ENCODE results near the gene COL27A1.

The COL27A1 gene

DNA sequence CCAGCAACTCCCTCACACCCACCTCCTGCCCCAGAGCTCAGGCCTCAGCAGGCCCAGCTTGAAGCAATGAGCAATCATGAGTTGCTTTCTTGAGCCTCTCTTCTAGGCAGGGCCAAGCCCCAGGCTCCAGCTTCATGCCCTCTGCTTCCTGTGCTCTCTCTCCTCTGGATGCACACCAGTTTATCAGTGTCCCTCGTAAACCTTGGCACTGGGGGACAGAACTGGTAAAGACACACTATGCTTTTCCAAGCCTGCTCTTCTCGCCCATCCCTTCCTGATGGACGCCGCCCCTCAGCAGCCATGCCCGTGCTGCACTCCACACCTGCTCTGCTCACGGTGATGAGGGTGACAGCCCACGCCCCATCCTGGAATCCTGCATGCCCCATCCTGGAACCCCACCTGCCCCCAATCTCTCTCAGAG lies 118.1 kb downstream of the COL27A1 start:
- no peak for ATAC-seq
- TF ChIP-seq ZNF70 (CRISPR knock-in tag; IDR thresholded peaks at IDR 0.05) = no peak

DNA sequence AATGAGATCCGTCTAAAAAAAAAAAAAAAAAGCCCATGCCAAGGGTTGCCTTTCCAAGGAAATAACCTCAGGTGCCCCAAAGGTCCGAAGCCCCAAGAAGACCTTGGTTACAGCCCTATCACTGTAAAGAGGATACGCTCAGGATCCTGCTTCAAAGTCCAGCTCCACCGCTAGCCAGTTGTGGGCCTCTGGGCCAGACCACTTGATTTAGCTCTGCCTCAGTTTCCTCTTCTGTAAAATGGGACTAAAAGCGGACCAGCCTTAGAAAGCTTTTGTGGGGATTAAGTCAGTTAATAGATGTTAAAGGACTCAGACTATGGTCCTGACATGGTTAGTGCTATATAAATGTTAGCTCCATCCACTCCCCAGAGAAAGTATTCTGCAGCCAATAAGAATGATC lies 118.9 kb downstream of the COL27A1 start:
- no peak for ATAC-seq
- TF ChIP-seq, protein P1, sequence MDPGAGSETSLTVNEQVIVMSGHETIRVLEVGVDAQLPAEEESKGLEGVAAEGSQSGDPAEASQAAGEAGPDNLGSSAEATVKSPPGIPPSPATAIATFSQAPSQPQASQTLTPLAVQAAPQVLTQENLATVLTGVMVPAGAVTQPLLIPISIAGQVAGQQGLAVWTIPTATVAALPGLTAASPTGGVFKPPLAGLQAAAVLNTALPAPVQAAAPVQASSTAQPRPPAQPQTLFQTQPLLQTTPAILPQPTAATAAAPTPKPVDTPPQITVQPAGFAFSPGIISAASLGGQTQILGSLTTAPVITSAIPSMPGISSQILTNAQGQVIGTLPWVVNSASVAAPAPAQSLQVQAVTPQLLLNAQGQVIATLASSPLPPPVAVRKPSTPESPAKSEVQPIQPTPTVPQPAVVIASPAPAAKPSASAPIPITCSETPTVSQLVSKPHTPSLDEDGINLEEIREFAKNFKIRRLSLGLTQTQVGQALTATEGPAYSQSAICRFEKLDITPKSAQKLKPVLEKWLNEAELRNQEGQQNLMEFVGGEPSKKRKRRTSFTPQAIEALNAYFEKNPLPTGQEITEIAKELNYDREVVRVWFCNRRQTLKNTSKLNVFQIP (CRISPR knock-in tag; IDR thresholded peaks at IDR 0.05; ENCODE audit: borderline replicate concordance, low read depth) = no peak
- TF ChIP-seq ESRRG (CRISPR knock-in tag; IDR thresholded peaks at IDR 0.05) = no peak
- TF ChIP-seq PATZ1 (CRISPR knock-in tag; IDR thresholded peaks at IDR 0.05; ENCODE audit: borderline replicate concordance) = no peak
- no peak for TF ChIP-seq CSDC2 (CRISPR knock-in tag; IDR thresholded peaks at IDR 0.05)
- TF ChIP-seq ARNTL (CRISPR knock-in tag; IDR thresholded peaks at IDR 0.05; ENCODE audit: borderline replicate concordance, low read depth) = no peak
- TF ChIP-seq OSR1 (CRISPR knock-in tag; IDR thresholded peaks at IDR 0.05) = no peak
- TF ChIP-seq GLIS3 (CRISPR knock-in tag; IDR thresholded peaks at IDR 0.05) = no peak
- no peak for TF ChIP-seq BACH2 (CRISPR knock-in tag; IDR thresholded peaks at IDR 0.05; ENCODE audit: borderline replicate concordance)
- no peak for TF ChIP-seq TCF4 (CRISPR knock-in tag; IDR thresholded peaks at IDR 0.05; ENCODE audit: borderline replicate concordance)
- no peak for TF ChIP-seq CSRNP3 (CRISPR knock-in tag; IDR thresholded peaks at IDR 0.05)
- no peak for TF ChIP-seq ZNF70 (CRISPR knock-in tag; IDR thresholded peaks at IDR 0.05)
- no peak for TF ChIP-seq TOX (CRISPR knock-in tag; IDR thresholded peaks at IDR 0.05; ENCODE audit: borderline replicate concordance)
- TF ChIP-seq ZC3H10 (CRISPR knock-in tag; IDR thresholded peaks at IDR 0.05) = no peak
- TF ChIP-seq ZNF565 (CRISPR knock-in tag; conservative IDR thresholded peaks at IDR 0.05; ENCODE audit: low read depth) = no peak

DNA sequence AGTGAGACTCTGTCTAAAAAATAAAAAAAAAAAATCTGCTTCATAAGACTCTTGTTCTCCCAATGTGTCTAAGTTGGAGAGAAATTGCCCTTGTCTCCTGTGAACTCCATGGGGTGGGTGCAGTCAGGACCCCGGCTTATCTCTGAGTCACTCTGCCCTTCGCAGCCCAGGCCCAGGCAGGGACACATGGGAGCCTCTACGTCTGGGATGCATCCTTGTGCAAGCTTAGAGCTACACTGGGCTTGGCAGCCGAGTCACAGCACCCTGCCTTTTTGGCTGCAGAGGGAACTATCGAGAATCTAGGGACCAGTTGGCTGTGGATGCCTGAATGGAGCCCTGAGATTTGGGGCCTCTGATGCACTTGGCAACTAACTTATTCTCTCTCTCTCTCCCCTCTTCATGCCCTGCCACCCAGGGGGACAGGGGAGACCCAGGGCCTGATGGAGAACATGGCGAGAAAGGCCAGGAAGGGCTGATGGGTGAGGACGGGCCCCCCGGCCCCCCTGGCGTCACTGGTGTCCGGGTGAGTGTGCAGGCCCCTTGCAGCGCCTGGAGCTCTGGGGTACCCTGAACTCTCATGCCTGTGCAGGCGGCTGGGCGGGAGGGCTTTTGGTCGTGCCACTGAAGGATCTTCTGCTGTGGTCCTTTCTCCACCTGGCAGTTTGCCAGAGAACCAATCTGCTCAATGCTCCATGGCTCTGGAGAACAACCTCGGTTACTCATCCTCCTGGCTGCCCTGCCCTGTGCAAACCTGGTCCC lies 120.1 kb downstream of the COL27A1 start:
- TF ChIP-seq TOX (CRISPR knock-in tag; IDR thresholded peaks at IDR 0.05; ENCODE audit: borderline replicate concordance) (no peak), ZNF8 (CRISPR knock-in tag; IDR thresholded peaks at IDR 0.05) (no peak)
- ATAC-seq = no peak

DNA sequence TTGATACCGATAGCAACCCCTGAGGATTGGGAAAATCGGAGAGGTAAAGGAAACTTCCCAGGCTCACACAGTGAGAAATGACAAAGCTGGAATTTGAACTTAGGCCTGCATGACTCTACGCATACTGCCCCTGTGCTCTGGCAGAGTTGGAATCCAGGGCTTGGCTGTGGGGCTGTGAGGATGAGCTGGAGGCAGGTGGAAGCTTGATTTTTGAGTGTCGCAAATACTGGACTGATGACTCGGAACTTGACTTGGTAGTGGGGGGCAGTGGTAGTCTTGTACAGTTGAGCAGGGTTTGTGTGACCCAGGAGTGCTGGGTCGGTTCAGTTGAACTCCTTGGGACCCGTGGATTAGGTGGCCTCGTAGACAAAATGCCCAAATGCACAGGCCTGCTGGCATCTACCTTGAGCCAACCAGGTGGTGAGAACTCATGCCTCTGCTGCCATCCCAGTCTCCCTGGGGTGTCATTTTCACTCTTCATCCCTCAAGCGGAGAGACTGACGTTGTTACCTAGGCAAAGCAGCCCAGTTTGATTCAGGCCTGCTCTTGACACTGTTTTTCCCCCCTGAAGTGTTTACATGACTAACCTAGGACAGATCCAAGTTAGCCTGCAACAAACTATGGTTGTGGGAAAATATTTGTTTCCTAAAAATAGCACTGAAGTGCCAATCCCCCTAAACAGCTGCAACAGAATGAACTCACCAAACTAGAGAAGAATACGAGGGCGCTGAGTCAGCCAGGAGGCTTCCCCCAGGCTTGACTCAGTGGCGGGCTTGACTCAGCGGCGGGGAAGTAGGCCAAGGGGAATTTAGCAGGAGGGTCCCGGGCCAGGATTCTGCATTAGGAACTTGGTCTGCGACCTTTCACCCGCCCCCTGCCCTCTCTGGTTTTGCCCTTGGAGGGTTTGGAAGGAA lies 121.8 kb downstream of the COL27A1 start:
- peak; percentile 68 for ATAC-seq
- no peak for TF ChIP-seq CSRNP3 (CRISPR knock-in tag; IDR thresholded peaks at IDR 0.05)
- no peak for TF ChIP-seq ARNTL (CRISPR knock-in tag; IDR thresholded peaks at IDR 0.05; ENCODE audit: borderline replicate concordance, low read depth)
- no peak for TF ChIP-seq ISL1 (CRISPR knock-in tag; IDR thresholded peaks at IDR 0.05)
- no peak for TF ChIP-seq TCF4 (CRISPR knock-in tag; IDR thresholded peaks at IDR 0.05; ENCODE audit: borderline replicate concordance)
- no peak for TF ChIP-seq ZFP3 (CRISPR knock-in tag; IDR thresholded peaks at IDR 0.05)
- no peak for TF ChIP-seq RARB (CRISPR knock-in tag; IDR thresholded peaks at IDR 0.05)
- TF ChIP-seq BACH2 (CRISPR knock-in tag; IDR thresholded peaks at IDR 0.05; ENCODE audit: borderline replicate concordance) = no peak

GRCh38 chr9:114278356-114278755 lies 123.0 kb downstream of the COL27A1 start:
- ATAC-seq = no peak
- TF ChIP-seq ZNF8 (CRISPR knock-in tag; IDR thresholded peaks at IDR 0.05) = no peak
- TF ChIP-seq BACH2 (CRISPR knock-in tag; IDR thresholded peaks at IDR 0.05; ENCODE audit: borderline replicate concordance) = no peak
- no peak for TF ChIP-seq SNAI2 (CRISPR knock-in tag; IDR thresholded peaks at IDR 0.05)
- TF ChIP-seq ARNTL (CRISPR knock-in tag; IDR thresholded peaks at IDR 0.05; ENCODE audit: borderline replicate concordance, low read depth) = no peak
- TF ChIP-seq ZFP30 (CRISPR knock-in tag; IDR thresholded peaks at IDR 0.05) = no peak
